Uterus (tissue), 2 donors: ENCODE data around the gene TMIGD3.

Source experiments
- CTCF ChIP-seq, 4 experiments: fragments of 200-600 bp in 2 of 4; fragments of 450-650 bp in 2 of 4; sonication (generic) in 2 of 4; IDR thresholded peaks; one replicate each; pipeline ENCODE4 v1.5.1; 2016 to 2019; ENCODE audit warnings: antibody characterized with exemption in 4 of 4, mild to moderate bottlenecking in 2 of 4, moderate library complexity in 1 of 4
- POLR2A ChIP-seq, 2 donors: fragments of 450-650 bp; IDR thresholded peaks; one replicate each; pipeline ENCODE4 v1.6.1; 2016; ENCODE audit warnings: antibody characterized with exemption in 2 of 2, mild to moderate bottlenecking in 1 of 2, moderate library complexity in 1 of 2

GRCh38 chr1:111454859-111455641 lies 48.4 kb downstream of the TMIGD3 start:
- TF ChIP-seq CTCF (IDR thresholded peaks at IDR 0.05) (no peak), POLR2A (IDR thresholded peaks at IDR 0.05) (no peak)
